Activated CD8-positive, alpha-beta T cell treated with anti-CD3 and anti-CD28 coated beads for 36 hours (primary cell): ENCODE data around the gene RDM1. TPM values are rescaled to one million over a fixed set of nuclear protein-coding genes. Genes with fewer than 3 reads are reported as not detected.
A peak's percentile ranks its signal among the peaks of the same experiment; 100 is the strongest.

Experiments used
- ATAC-seq: fragments of 200-7000 bp; cut with Tn5 transposase; one replicate; pipeline ENCODE4 v1.10.0; 2021; ENCODE audit warnings: mild to moderate bottlenecking, moderate library complexity
- CTCF ChIA-PET: fragments of 350-600 bp; sonication (Branson Sonifier 250); formaldehyde crosslinking; loops from one replicate; lab custom pipeline; 2021; ENCODE audit warnings: antibody characterized with exemption; lab: Charles Lee
- POLR2A ChIA-PET: fragments of 350-600 bp; sonication (Branson Sonifier 250); formaldehyde crosslinking; loops from one replicate; lab custom pipeline; 2021; ENCODE audit warnings: antibody characterized with exemption; lab: Charles Lee
- DNase-seq: peaks from one replicate; pipeline ENCODE4 v3.0.0-alpha.2; 2020
- H3K27ac Mint-ChIP-seq: one replicate; pipeline ENCODE4 v1.8.0; 2021; ENCODE audit warnings: mild to moderate bottlenecking, mixed read lengths
- H3K27me3 Mint-ChIP-seq: one replicate; pipeline ENCODE4 v1.8.0; 2021; ENCODE audit warnings: mixed read lengths
- H3K36me3 Mint-ChIP-seq: one replicate; pipeline ENCODE4 v1.8.0; 2021; ENCODE audit warnings: low read depth, mixed read lengths
- H3K4me1 Mint-ChIP-seq: one replicate; pipeline ENCODE4 v1.8.0; 2021; ENCODE audit warnings: low read depth, mixed read lengths
- H3K4me3 Mint-ChIP-seq: one replicate; pipeline ENCODE4 v1.8.0; 2021; ENCODE audit warnings: mild to moderate bottlenecking, moderate library complexity, mixed read lengths
- H3K9me3 Mint-ChIP-seq: one replicate; pipeline ENCODE4 v1.8.0; 2021; ENCODE audit warnings: mixed read lengths
- intact Hi-C: fragments of 100-400 bp; cut with micrococcal nuclease; formaldehyde crosslinking; loops from one replicate; pipeline ENCODE4 v1.10.0; 2022
- total RNA-seq, 2 experiments: library from RNA; stranded (reverse); gene quantifications; one replicate each; pipeline ENCODE4 v1.2.3, GENCODE V29; 2021
- TF ChIP-seq, protein P1 (sequence below): fragments of 200-600 bp; IDR thresholded peaks from one replicate; pipeline ENCODE4 v1.8.0; 2022; ENCODE audit warnings: antibody characterized with exemption, mild to moderate bottlenecking

RDM1 gene
- total RNA-seq, 2 experiments from 2014 or later, result 12.6 to 16.0 TPM

DNA sequence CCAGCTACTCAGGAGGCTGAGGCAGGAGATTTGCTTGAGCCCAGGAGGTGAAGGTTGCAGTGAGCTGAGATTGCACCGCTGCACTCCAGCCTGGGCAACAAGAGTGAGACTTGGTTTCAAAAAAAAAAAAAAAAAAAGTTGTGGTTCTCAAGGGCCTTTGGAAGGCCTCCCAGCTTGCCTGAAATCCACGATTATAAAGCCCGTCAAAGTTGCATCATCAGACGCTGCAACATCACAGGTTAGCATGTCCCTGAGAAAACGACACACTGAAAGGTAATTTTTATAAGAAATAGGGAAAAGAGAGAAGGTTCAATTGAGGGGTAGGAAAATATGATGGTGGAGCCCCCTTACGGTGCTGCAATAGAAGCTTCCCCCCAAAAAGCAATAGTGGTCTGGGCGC, 17.5 kb upstream of the RDM1 start:
- ChIA-PET POLR2A (no interaction called here), CTCF (interaction anchor here (0.8 to 1.9 kb wide), 11 partner anchors 10 to 1579 kb away, joined by 3 to 8 read pairs (median 4); partner anchors contain the start of gene RDM1)
- TF ChIP-seq, protein P1, sequence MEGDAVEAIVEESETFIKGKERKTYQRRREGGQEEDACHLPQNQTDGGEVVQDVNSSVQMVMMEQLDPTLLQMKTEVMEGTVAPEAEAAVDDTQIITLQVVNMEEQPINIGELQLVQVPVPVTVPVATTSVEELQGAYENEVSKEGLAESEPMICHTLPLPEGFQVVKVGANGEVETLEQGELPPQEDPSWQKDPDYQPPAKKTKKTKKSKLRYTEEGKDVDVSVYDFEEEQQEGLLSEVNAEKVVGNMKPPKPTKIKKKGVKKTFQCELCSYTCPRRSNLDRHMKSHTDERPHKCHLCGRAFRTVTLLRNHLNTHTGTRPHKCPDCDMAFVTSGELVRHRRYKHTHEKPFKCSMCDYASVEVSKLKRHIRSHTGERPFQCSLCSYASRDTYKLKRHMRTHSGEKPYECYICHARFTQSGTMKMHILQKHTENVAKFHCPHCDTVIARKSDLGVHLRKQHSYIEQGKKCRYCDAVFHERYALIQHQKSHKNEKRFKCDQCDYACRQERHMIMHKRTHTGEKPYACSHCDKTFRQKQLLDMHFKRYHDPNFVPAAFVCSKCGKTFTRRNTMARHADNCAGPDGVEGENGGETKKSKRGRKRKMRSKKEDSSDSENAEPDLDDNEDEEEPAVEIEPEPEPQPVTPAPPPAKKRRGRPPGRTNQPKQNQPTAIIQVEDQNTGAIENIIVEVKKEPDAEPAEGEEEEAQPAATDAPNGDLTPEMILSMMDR, result no peak
- ATAC-seq (no peak), DNase-seq (no peak)
- no peak overlapping the region for H3K4me3 Mint-ChIP-seq
- no peaks in the 10 kb centered on the region for H3K9me3 Mint-ChIP-seq
- intact Hi-C loops, result no loop called here
- no peaks in the 10 kb centered on the region for H3K27me3 Mint-ChIP-seq
- no peak overlapping the region for H3K27ac Mint-ChIP-seq
- H3K4me1 Mint-ChIP-seq, result peaks cover 4% of the 10 kb centered on the region
- no peaks in the 10 kb centered on the region for H3K36me3 Mint-ChIP-seq

DNA sequence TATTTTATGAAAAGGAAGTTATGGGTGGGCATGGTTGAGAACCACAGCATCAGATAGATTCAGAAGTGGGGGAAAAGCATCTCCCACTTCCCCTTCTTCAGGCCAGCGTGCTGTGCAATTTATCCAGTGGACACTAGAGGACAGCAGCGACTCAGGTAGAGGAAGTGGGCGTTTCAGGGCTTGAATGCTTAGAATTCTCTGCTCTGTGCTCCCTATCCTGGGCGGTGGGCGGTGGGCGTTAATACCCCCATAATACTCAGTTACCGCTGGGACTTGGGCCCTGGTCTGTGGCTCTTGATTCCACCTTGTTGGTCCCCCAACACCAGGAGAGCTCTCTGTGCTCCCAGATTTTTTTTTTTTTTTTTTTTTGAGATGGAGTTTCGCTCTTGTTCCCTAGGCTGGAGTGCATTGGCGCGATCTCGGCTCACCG, 16.6 kb upstream of the RDM1 start:
- no peaks in the 10 kb centered on the region for H3K27me3 Mint-ChIP-seq
- no peaks in the 10 kb centered on the region for H3K9me3 Mint-ChIP-seq
- DNase-seq (peak; percentile 76), ATAC-seq (peak; percentile 95)
- TF ChIP-seq, protein P1, result peak; percentile 85
- ChIA-PET CTCF (interaction anchor here (0.6 to 1.9 kb wide), 9 partner anchors 11 to 202 kb away, joined by 3 to 8 read pairs (median 5); partner anchors contain the start of gene RDM1), POLR2A (no interaction called here)
- no peak overlapping the region for H3K4me3 Mint-ChIP-seq
- peaks cover 7% of the 10 kb centered on the region for H3K4me1 Mint-ChIP-seq
- no peak overlapping the region for H3K27ac Mint-ChIP-seq
- intact Hi-C loops, result no loop called here
- H3K36me3 Mint-ChIP-seq, result no peaks in the 10 kb centered on the region

DNA sequence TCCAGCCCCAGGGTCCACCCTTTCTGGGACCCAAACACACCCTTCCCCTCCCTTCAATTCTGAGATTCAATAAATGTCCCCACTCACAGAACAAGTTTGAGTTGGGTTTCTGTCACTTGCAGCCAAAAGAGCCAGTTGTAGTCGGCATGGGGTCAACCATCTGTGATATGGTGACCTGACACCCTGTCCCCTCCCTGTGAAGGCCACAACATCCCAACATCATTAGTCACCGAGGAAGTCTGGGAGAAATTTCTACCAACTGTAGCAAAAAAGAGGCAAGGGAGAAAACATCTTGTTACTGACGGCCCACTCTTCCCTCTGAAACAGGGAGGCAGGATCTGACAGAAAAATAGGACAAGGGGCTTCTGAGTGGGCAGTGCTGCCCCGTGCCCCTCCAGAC, 13.6 kb upstream of the RDM1 start:
- ChIA-PET POLR2A (interaction anchor here (0.6 kb wide), 1 partner anchor 142 kb away, joined by 3 read pairs; no protein-coding TSS in a partner anchor), CTCF (interaction anchor here (1.1 to 1.7 kb wide), 4 partner anchors 13 to 180 kb away, joined by 3 to 6 read pairs (median 4); partner anchors contain the start of gene RDM1)
- DNase-seq (no peak), ATAC-seq (no peak)
- Mint-ChIP-seq H3K9me3 (no peaks in the 10 kb centered on the region), H3K36me3 (no peaks in the 10 kb centered on the region), H3K27me3 (no peaks in the 10 kb centered on the region), H3K4me3 (no peak overlapping the region), H3K4me1 (peaks cover 7% of the 10 kb centered on the region), H3K27ac (no peak overlapping the region)
- TF ChIP-seq, protein P1, result no peak
- intact Hi-C loops, result no loop called here

DNA sequence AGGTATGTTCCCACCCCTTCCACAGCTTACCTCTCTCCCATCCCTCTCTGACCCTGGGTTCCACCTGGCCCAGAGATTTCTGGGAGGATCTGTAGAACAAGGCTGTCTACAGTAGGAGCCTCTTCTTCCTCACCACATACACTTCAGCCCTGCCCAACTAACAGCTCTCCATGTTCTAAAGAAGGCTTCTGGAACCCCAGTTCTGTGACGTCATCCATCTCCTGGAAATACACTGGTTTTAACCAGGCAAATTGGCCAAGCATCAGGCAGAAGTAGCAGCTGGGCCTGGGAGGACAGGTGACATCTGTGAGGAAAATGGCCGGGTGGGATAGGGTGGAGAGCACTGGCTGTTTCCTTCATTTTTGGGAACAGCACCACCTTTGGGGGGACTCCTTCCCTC, 13.0 kb upstream of the RDM1 start, which contains the start of gene LYZL6:
Gene LYZL6, minus strand, starts transcription at position 177 of the 400 bp plus-strand sequence. CDS start 4,357 bp downstream, outside the sequence.
- no peaks in the 10 kb centered on the region for H3K9me3 Mint-ChIP-seq
- POLR2A ChIA-PET, result interaction anchor here (0.6 to 0.8 kb wide), 2 partner anchors 51 to 96 kb away, joined by 3 read pairs; no protein-coding TSS in a partner anchor

More for the DNA sequence above, 13.0 kb upstream of the RDM1 start, which contains the start of gene LYZL6:
- intact Hi-C loops, result no loop called here
- Mint-ChIP-seq H3K4me3 (no peak within 1 kb of the TSS), H3K36me3 (no peaks in the 10 kb centered on the region), H3K4me1 (peaks cover 7% of the 10 kb centered on the region), H3K27me3 (no peaks in the 10 kb centered on the region), H3K27ac (no peak within 1 kb of the TSS)
- ATAC-seq, result no peak
- CTCF ChIA-PET, result interaction anchor here (0.7 to 1.7 kb wide), 6 partner anchors 13 to 540 kb away, joined by 3 to 6 read pairs (median 3); partner anchors contain the start of gene RDM1
- TF ChIP-seq, protein P1, result no peak
- no peak for DNase-seq
